Measurements from ENCODE around the gene TLL2.

Gene TLL2

DNA sequence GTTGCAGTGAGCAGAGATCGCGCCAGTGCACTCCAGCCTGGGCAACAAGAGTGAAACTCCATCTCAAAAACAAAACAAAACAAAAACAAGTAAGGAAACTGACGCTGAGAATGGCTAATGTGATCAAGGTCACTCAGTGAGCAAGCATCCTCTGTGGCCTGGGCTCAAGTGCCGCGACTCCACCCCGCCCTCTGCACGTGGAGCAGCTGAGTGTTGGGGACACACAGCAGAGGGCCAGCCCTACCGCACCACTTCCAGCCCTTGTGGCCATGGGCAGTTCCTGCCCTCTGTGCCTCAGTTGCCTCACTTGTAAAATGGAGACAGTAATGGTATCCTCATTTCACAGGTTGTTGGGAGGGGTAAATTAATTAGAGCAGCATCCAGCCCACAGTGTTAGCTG, 134.0 kb downstream of the TLL2 start:
- no peaks in the 10 kb centered on the region for H3K4me1 ChIP-seq (ENCODE audit: control insufficient read depth, insufficient read depth, low read length)
- no peak for DNase-seq (ENCODE audit: low read depth)
- peaks cover 4% of the 10 kb centered on the region for H3K27me3 ChIP-seq (replicated peaks; ENCODE audit: control insufficient read depth, insufficient read depth, low read length)
- no peak overlapping the region for H3K4me3 ChIP-seq (ENCODE audit: low read length)
- H3K9ac ChIP-seq (ENCODE audit: low read length), result no peak overlapping the region
- H3K9me3 ChIP-seq (ENCODE audit: control insufficient read depth, low read length), result no peaks in the 10 kb centered on the region
- no peaks in the 10 kb centered on the region for H3K36me3 ChIP-seq (ENCODE audit: control insufficient read depth, insufficient read depth, low read length, severe bottlenecking)

DNA sequence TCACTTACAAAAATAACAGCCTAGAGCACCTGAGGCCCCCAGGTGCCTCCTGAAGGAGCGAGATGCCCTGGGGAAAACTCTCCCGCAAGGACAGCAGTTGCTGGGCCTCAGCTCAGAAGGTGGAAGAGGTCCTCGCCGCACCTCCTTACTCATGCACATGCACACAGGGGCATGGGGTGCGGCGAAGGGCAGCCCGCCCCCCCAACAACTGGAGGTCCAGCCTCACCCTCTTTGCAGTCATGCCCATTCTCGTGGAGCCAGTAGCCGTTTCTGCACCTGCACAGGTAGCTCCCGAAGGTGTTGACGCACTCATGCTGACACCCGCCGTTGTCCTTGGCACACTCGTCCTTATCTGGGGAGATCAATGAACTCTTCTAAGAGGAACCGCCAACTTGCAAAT, 135.0 kb downstream of the TLL2 start:
- Histone ChIP-seq H3K4me3 (ENCODE audit: low read length) (no peak overlapping the region), H3K4me1 (ENCODE audit: control insufficient read depth, insufficient read depth, low read length) (no peaks in the 10 kb centered on the region), H3K9me3 (ENCODE audit: control insufficient read depth, low read length) (no peaks in the 10 kb centered on the region), H3K36me3 (ENCODE audit: control insufficient read depth, insufficient read depth, low read length, severe bottlenecking) (no peaks in the 10 kb centered on the region), H3K27me3 (replicated peaks; ENCODE audit: control insufficient read depth, insufficient read depth, low read length) (peaks cover 7% of the 10 kb centered on the region), H3K9ac (ENCODE audit: low read length) (no peak overlapping the region)
- no peak for DNase-seq (ENCODE audit: low read depth)

DNA sequence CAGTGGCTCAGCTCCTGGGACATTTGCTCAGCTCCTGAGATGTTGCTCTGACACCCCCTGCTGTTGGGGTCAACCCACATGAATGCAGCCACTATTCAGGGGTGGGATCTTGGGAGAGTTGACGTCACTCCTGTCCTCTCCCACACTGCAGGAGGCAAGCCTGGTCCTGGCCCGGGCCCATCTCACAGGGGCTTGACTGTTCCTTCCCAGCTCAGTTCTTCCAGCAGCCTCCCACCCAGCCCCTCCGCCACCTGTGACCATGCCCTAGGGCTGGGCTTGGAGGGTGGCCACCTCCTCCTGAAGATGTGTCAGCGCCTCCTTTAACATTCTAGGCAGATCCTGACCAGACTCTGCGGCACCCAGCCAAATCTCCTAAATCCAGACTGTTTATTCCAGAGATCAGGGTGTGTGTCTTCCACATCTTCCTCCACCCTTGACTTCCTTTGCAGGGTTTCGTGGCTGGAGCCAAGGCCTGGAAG, 135.9 kb downstream of the TLL2 start:
- Histone ChIP-seq H3K27me3 (replicated peaks; ENCODE audit: control insufficient read depth, insufficient read depth, low read length) (peaks cover 12% of the 10 kb centered on the region), H3K9ac (ENCODE audit: low read length) (no peak overlapping the region), H3K4me1 (ENCODE audit: control insufficient read depth, insufficient read depth, low read length) (no peaks in the 10 kb centered on the region), H3K9me3 (ENCODE audit: control insufficient read depth, low read length) (no peaks in the 10 kb centered on the region), H3K36me3 (ENCODE audit: control insufficient read depth, insufficient read depth, low read length, severe bottlenecking) (no peaks in the 10 kb centered on the region), H3K4me3 (ENCODE audit: low read length) (no peak overlapping the region)
- DNase-seq (ENCODE audit: low read depth), result no peak

DNA sequence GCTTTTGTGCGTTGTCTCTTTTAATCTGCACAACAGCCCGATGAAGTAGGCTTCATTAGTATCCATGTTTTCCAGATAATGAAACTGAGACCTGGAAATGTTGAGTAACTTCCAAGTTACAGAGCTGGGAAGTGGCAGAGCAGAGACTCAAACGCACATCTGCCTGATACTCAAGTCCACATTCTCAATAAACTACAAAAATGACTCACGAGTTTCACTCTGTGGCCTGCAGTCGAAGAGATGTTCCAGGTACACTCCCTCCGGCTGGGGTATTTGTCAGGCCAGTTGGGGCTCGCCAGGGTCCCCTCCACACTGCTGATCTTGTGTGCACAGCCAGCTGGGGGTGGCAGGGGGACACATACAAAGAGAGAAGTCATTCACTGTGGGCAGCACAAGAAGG, 137.2 kb downstream of the TLL2 start:
- no peak for DNase-seq (ENCODE audit: low read depth)
- no peaks in the 10 kb centered on the region for H3K36me3 ChIP-seq (ENCODE audit: control insufficient read depth, insufficient read depth, low read length, severe bottlenecking)
- peaks cover 12% of the 10 kb centered on the region for H3K27me3 ChIP-seq (replicated peaks; ENCODE audit: control insufficient read depth, insufficient read depth, low read length)

DNA sequence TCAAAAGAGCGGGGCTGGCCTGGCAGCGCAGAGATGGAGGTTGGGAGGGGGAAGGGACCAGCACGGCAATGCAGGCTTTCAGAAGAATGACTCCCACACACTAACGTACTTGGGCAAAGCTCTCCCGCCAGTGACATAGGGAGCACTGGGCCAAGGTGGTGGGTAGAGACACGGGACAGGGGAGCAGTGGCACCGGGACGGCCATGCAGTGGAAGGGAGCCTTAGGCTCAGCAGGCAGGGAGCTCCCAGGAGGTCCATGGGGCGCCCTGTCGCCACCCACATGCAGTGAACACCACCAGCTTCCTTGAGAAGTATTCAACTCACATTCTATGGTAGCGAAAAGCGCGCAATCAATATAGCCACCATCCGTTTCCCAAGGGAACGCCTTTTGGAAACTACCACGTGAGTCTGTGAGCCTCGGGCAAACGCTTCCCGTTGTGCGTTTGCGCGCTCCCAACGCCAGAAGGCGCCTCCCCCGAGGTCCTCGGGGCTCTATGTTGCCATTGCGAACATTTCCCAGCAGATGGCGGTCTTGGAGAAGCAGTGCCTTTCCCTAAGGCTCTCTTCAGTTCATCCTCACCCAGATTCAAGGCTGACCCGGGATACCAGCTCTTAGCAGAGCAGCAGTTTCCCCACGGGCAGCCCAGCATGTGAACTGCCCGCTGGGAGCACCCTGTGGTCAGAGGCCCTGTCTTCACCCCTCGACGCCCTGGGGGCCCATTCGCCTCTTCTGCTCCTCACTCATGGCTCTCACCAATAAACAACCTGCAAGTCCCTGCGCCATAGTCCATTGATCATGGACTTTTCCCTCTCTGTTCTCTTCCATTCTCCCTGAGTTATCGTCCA, 138.5 kb downstream of the TLL2 start:
- Histone ChIP-seq H3K27me3 (replicated peaks; ENCODE audit: control insufficient read depth, insufficient read depth, low read length) (peaks cover 15% of the 10 kb centered on the region), H3K4me1 (ENCODE audit: control insufficient read depth, insufficient read depth, low read length) (no peaks in the 10 kb centered on the region), H3K36me3 (ENCODE audit: control insufficient read depth, insufficient read depth, low read length, severe bottlenecking) (no peaks in the 10 kb centered on the region), H3K4me3 (ENCODE audit: low read length) (peak overlapping the region; percentile 81), H3K9ac (ENCODE audit: low read length) (peak overlapping the region; percentile 61), H3K9me3 (ENCODE audit: control insufficient read depth, low read length) (no peaks in the 10 kb centered on the region)
- DNase-seq (ENCODE audit: low read depth), result peak; percentile 97

More for the DNA sequence above, 137.2 kb downstream of the TLL2 start:
- Histone ChIP-seq H3K9me3 (ENCODE audit: control insufficient read depth, low read length) (no peaks in the 10 kb centered on the region), H3K4me3 (ENCODE audit: low read length) (no peak overlapping the region), H3K4me1 (ENCODE audit: control insufficient read depth, insufficient read depth, low read length) (no peaks in the 10 kb centered on the region), H3K9ac (ENCODE audit: low read length) (no peak overlapping the region)

DNA sequence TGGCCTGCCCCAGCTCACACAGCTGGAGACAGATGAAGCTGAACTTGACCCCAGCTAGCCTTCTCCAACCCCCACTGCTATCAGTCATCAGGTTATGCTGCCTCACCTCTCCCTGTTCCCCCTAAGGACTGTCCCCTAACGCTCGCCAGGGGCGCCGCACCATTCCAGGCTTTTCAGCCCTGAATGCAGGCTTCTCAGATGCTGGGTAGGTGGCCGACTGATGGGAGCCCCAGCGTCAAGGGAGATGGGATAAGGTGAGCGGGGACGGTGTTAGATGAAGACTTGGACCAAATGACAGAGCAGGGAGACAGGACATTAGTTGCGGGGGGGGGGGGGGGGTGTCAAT, 139.1 kb downstream of the TLL2 start:
- Histone ChIP-seq H3K4me1 (ENCODE audit: control insufficient read depth, insufficient read depth, low read length) (no peaks in the 10 kb centered on the region), H3K9me3 (ENCODE audit: control insufficient read depth, low read length) (no peaks in the 10 kb centered on the region), H3K27me3 (replicated peaks; ENCODE audit: control insufficient read depth, insufficient read depth, low read length) (peaks cover 18% of the 10 kb centered on the region), H3K9ac (ENCODE audit: low read length) (no peak overlapping the region), H3K4me3 (ENCODE audit: low read length) (peak overlapping the region; percentile 81), H3K36me3 (ENCODE audit: control insufficient read depth, insufficient read depth, low read length, severe bottlenecking) (no peaks in the 10 kb centered on the region)
- DNase-seq (ENCODE audit: low read depth), result no peak

DNA sequence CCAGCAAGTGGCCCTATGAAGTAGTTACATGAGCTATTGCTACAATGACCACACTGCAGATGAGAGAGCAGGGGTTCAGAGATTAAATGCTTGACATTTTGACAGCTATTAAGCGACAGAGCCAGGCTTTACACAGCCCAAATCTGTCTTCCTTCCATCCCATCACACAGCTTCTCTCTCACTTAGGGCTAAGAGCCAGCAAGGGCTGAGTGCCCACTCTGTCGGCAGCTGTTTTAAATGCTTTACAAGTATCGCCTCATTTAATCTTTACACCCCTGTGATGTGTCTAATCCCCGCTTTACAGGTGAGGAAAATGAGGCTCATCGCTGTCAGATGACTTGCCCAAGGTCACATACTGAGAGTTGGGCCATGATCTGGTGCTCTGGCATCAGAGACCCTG, 139.7 kb downstream of the TLL2 start:
- Histone ChIP-seq H3K9ac (ENCODE audit: low read length) (no peak overlapping the region), H3K9me3 (ENCODE audit: control insufficient read depth, low read length) (no peaks in the 10 kb centered on the region), H3K4me1 (ENCODE audit: control insufficient read depth, insufficient read depth, low read length) (no peaks in the 10 kb centered on the region), H3K27me3 (replicated peaks; ENCODE audit: control insufficient read depth, insufficient read depth, low read length) (peaks cover 18% of the 10 kb centered on the region), H3K36me3 (ENCODE audit: control insufficient read depth, insufficient read depth, low read length, severe bottlenecking) (no peaks in the 10 kb centered on the region), H3K4me3 (ENCODE audit: low read length) (no peak overlapping the region)
- no peak for DNase-seq (ENCODE audit: low read depth)

DNA sequence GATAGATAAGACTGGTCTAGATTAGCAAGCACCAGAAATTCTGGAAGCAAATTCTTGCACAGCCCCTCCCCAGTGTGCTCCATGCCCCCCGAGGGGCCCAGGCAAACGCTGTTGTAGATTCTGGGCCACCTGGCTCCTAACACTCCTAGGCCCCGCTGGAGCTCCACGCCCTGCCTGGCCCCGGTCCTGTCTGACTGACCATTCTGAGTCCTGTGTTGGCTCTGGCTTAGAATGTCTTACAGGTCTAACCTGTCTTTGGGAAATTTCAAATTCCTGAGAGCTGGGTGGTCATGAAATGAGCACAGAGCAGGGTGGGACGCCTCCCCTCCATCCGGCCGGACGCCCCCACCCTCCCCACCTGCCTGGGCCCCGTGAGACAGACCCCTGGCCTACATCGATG, 142.4 kb downstream of the TLL2 start:
- no peak overlapping the region for H3K4me3 ChIP-seq (ENCODE audit: low read length)
- no peaks in the 10 kb centered on the region for H3K9me3 ChIP-seq (ENCODE audit: control insufficient read depth, low read length)
- H3K9ac ChIP-seq (ENCODE audit: low read length), result no peak overlapping the region
- no peak for DNase-seq (ENCODE audit: low read depth)
- H3K27me3 ChIP-seq (replicated peaks; ENCODE audit: control insufficient read depth, insufficient read depth, low read length), result peaks cover 18% of the 10 kb centered on the region
- H3K4me1 ChIP-seq (ENCODE audit: control insufficient read depth, insufficient read depth, low read length), result no peaks in the 10 kb centered on the region
- no peaks in the 10 kb centered on the region for H3K36me3 ChIP-seq (ENCODE audit: control insufficient read depth, insufficient read depth, low read length, severe bottlenecking)

DNA sequence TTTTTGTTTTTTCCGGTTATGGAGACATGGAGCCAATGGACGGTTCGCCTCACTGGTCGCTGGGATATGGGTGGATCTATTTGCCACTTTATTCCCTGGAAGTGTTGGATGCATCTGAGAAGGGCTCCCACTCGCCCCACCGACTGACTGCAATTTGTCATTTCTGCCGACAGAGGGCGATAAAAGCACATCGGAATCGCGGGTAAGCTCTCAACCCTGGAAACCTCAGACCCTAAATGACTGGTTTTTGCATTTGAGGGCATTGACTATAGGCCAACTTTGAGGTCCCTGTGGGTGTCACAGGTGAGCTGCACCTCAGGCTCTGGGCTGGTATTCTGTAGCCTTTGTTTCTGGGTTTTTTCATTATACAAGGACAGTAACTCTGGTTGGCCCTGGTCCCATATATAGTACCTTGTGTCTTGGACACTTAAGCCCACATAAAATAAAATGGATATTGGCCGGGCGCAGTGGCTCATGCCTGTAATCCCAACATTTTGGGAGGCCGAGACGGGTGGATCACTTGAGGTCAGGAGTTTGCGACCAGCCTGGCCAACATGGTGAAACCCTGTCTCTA, 143.1 kb downstream of the TLL2 start:
- no peak overlapping the region for H3K4me3 ChIP-seq (ENCODE audit: low read length)
- H3K4me1 ChIP-seq (ENCODE audit: control insufficient read depth, insufficient read depth, low read length), result no peaks in the 10 kb centered on the region
- peak; percentile 75 for DNase-seq (ENCODE audit: low read depth)
- H3K9me3 ChIP-seq (ENCODE audit: control insufficient read depth, low read length), result no peaks in the 10 kb centered on the region
- H3K36me3 ChIP-seq (ENCODE audit: control insufficient read depth, insufficient read depth, low read length, severe bottlenecking), result no peaks in the 10 kb centered on the region
- H3K9ac ChIP-seq (ENCODE audit: low read length), result no peak overlapping the region
- H3K27me3 ChIP-seq (replicated peaks; ENCODE audit: control insufficient read depth, insufficient read depth, low read length), result peaks cover 18% of the 10 kb centered on the region

DNA sequence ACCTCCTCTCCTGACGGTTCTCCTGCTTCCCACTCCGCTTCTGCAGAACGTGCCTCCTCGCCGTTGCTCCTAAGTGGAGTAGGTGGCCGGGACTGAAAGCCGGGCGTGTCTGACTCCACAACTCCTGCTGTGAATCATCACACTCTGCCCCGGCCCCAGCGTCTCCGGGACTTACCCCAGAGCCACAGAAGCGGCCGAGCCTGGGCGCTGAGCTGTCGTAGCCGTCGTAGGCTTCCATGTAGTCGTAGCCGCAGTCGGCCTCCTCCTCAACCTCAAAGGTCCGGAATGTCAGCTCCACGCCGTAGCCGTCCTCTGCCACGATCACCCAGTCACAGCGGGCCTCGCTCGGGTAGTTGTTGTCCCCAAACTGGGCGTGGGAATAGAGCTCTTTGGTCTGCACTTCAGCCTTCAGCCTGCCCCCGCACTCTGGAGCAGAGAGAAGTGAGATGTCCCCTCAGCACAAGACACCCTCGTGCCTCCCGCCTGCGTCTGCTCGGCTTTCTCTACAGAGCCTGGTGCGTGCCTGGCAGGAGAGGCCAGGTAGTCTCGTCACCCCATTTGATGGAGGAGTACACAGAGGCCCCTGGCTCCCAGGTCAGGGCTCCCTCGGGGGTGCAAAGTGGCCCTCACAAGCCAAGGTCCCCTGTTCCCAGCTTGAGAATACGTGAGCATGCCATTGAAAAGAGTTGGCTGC, 143.7 kb downstream of the TLL2 start:
- no peak for DNase-seq (ENCODE audit: low read depth)

DNA sequence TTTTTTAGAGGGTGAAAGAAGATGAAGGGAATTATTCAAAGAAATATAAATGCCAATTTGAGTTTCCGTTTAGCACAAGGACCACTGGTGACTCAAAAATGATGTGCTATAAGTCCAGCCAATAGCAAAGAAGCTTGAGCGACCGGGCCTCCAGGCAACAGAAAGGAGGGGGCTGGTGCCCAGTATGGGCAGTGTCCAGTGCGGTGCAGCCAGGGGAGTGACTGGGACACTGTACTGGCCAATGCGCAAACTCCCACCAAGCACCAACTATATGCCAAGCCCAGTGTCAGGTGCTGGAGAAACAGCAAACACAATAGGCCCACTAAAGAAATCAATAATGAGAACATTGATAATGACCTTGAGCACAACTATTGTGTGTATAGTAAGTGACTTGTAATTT, 144.8 kb downstream of the TLL2 start:
- no peak overlapping the region for H3K4me3 ChIP-seq (ENCODE audit: low read length)
- H3K36me3 ChIP-seq (ENCODE audit: control insufficient read depth, insufficient read depth, low read length, severe bottlenecking), result no peaks in the 10 kb centered on the region
- peaks cover 14% of the 10 kb centered on the region for H3K27me3 ChIP-seq (replicated peaks; ENCODE audit: control insufficient read depth, insufficient read depth, low read length)
- no peaks in the 10 kb centered on the region for H3K9me3 ChIP-seq (ENCODE audit: control insufficient read depth, low read length)
- no peak for DNase-seq (ENCODE audit: low read depth)
- H3K9ac ChIP-seq (ENCODE audit: low read length), result no peak overlapping the region
- no peaks in the 10 kb centered on the region for H3K4me1 ChIP-seq (ENCODE audit: control insufficient read depth, insufficient read depth, low read length)

More for the DNA sequence above, 143.7 kb downstream of the TLL2 start:
- Histone ChIP-seq H3K36me3 (ENCODE audit: control insufficient read depth, insufficient read depth, low read length, severe bottlenecking) (no peaks in the 10 kb centered on the region), H3K9ac (ENCODE audit: low read length) (no peak overlapping the region), H3K9me3 (ENCODE audit: control insufficient read depth, low read length) (no peaks in the 10 kb centered on the region), H3K4me1 (ENCODE audit: control insufficient read depth, insufficient read depth, low read length) (no peaks in the 10 kb centered on the region), H3K27me3 (replicated peaks; ENCODE audit: control insufficient read depth, insufficient read depth, low read length) (peaks cover 18% of the 10 kb centered on the region), H3K4me3 (ENCODE audit: low read length) (no peak overlapping the region)

Measured in adipocyte (in vitro differentiated cells).